GM21515 (cell line): ENCODE measurements around the gene KCNA5.

Experiments
- ATAC-seq: cut with Tn5 transposase; IDR thresholded peaks from one replicate; pipeline ENCODE4 v1.9.1; 2021; ENCODE audit not compliant: unreplicated experiment

Gene KCNA5

DNA sequence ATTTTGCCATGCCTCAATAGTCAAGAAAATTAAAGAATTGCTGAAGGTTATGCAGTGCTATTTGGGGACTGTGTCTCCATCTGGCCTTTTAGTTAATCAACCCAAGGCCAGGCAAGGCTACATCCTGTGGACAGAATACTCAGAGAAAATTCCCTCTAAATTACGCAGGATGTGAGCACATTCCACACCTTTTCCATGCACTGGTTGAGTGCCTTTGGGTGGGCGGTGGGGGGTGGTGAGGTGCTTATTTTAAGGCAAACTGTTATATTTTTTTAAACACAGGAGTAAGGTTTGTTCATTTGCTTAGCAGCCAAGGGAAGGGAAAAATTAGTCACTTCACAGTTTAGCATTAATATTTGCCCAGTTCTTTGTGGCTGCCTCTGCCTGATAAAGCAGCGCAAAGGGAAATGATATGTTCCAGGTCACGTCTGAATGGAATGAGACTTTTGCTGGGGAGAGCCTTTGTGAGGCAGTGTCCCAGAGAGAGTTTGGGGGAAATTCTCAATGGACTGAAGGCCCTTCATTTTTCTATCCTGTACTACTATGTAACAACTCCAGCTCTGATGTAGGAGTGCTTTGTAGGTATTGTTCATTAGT, 17.2 kb upstream of the KCNA5 start:
- ATAC-seq: no peak

DNA sequence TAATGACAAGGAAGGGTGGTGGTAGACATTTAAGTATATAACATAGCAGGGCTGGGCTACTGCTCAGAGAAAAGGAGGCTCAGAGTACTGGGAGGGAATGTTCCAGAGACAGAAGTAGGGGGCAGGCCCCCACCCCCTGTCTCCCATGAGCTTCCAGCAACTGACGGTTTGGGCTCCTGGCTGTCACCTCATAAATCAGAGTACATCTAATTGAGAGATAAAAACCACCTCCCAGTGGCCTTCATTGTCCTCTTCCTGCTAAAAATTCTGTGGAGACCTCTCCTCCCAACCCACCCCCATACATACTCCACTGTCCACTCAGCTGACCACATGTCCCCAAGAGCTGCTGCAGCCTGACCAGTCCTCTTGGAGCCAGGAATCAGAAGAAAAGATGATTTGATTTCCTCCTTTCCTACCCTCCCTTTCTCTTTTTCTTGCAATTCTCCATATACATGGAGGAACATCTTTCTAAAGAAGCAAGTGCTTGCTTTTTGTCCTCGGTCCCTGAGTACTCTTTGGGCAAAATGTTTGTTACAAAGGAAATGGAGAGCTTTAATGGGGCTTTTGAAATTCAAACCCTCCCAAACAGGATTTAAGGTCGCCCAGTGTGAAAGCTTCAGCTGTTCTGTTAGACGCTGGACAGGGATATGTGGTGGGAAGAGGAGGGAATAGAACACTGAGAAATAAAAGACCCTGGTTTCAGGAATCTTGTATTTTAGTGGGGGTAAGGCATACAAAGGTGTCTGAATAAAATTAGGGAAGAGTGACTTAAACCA, 16.4 kb upstream of the KCNA5 start:
- no peak for ATAC-seq

DNA sequence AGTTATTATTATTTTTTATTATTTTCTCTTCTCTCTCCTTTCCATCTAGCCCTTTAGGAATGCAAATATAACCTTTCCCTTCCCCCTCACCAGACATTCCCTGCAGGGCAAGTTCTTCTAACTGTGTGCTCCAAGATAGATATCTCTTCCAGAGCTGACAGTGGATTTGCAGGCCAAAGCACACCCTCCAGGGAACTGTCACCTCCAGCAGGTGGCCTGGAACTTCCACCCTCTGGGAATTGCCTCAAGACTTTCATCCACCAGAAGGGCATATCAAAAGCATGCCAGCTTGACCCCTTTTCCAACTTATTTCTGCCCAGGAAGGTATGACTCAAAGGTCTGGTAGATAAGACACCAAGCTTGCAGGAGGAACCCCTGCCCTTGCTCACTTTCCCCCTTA, 13.6 kb upstream of the KCNA5 start:
- no peak for ATAC-seq

DNA sequence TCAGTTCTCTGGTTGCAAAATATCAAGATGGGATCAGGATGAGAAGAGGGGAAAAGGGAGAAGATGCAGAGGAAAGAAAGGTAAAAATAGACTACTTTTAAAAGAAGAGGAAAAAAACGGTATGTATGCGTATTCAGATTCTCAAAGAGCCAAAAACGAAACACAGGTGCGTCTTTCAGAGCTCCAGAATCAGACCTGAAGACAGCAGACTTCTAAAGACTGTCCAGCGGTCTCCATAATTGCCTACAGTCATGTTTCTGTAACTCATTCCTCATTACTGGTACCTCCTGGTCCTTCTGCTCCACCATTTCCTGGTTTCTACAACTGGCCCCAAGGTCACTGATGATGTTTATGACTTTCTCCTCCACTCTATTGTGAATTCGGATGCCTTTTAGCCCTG, 12.4 kb upstream of the KCNA5 start:
- no peak for ATAC-seq

DNA sequence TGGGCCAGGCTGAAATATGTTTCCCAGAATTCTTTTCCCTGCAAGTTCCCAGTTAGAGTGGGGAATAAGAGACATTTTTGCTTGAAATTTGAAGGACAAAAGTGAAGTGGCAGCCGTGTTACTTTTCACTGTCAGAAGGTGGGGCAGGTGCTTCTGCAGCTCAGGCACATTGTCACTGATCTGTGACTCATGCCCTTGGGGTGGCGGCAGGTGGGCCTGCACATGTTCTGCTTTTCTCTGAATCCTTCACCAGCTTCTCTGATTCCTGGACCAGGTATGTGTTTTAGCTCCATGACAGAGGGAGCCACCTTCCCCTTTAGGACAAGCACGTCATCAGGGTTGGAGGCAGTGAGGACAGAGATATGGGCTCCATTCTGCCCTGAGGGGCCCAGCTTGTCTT, 11.7 kb upstream of the KCNA5 start:
- no peak for ATAC-seq

DNA sequence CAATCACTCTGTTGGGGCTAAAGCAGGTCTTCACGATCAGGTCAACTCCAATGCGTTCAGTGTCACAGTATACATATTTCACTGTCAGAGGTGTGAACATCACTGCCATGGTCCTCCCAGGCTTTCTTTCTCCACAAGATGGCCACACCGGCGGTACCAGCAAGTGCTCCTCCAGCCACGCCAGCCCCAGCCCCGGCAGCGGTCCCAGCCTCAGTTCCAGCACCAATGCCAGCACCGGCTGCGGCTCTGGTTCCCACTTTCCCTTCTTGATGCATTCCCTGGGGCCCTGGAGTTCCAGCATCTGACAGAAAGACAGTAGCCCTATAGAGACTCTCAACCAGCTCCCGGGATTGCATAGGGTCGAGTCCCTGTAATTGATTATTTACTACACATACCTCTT, 10.9 kb upstream of the KCNA5 start:
- no peak for ATAC-seq

DNA sequence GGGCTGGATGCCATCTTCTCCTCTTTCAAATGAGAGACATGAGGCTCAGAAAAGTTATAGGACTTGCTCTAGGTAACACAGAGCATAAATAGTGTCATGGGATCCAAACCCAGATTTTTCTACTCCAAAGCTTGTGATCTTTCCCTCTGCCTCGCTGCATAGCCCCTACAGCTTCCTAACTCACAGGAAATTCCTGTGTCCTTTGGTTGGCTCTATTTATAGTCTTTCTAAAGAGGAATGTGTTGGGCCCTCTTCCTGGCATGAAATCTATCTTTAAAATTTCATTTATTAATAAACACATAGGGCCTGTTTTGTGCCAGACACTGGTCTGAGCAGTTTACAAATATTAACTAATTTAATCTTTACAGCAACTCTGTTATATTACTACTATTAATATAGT, 9.8 kb upstream of the KCNA5 start:
- ATAC-seq: no peak

DNA sequence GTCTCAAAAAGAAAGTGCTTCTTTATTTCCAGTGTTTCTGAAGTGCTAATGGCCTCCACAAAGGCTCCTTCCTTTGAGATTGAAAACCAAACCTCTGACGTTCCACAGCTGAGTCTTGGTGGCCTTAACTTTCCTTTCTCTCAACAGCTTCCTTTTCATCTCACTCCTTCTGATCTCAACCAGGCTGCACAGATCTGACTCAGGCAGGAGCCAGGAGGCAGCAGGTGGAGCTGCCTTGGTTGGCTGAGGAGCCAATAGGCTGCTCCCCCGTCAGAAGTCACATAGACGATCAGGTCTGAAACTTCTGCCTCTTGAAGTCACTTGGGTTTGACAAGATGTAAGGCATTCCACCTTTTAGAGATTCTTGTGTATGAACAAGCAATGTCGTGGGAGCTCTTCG, 9.1 kb upstream of the KCNA5 start:
- no peak for ATAC-seq

DNA sequence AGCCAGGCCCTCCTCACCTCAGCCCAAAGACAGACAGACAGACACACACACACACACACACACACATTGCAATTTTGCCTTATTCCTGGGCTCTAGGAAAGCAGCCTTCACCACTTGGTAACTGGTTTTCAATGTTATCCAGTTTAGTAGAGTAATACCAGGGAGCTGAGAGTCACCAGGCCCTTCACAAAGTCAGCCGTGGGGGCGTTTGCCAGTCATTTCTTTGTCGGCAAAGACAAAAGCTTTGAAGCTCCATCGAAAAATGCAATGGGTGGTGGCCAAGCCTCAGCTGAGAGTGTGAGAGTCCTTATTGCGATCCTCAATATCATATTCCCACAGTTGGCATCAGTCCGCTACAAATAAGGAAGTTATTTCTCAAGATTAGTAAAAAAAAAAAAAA, 8.1 kb upstream of the KCNA5 start:
- no peak for ATAC-seq

DNA sequence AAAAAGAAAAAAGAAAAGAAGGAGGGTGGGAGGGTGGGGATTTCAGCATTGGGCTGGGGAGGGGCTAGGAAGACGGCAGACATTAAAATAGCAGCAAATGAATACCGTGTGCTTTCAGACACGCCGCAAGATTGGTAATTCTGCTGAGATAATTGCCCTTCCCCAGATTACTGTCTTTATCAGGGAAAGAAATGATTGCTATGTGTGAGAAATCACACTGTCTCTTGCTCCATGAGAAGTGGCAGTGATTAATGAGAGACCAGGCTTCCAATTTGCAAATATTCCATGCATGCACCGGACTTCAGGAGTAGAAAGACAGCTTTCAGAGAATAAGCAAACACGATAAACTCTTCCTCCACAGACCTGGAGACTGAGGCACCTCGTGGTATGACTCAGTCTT, 7.6 kb upstream of the KCNA5 start:
- ATAC-seq: no peak

DNA sequence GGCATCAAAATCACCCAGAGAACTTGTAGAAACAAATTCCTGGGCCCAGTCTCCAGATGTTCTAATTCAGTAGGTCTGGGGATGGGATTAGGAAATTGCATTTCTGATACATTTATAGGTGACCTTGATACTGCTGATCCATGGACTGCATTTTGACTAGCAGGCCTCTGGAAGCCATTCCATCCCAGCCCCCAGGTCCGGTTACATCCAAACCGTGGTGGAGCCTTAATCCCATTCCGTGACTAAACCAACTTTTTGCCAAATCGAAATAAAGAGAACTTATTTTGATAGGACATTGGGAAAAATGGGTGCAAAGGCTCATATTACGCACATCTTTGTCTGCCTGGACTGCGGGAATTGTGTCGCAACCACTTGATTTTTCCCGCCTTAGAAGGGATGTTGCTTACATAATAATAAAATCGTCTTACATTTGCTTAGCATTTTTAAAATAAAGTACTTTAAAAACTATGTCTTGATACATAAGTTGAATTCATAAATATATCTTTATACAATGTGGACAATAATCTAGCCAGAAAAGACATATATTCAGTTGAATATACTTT, 5.8 kb upstream of the KCNA5 start:
- ATAC-seq: no peak

DNA sequence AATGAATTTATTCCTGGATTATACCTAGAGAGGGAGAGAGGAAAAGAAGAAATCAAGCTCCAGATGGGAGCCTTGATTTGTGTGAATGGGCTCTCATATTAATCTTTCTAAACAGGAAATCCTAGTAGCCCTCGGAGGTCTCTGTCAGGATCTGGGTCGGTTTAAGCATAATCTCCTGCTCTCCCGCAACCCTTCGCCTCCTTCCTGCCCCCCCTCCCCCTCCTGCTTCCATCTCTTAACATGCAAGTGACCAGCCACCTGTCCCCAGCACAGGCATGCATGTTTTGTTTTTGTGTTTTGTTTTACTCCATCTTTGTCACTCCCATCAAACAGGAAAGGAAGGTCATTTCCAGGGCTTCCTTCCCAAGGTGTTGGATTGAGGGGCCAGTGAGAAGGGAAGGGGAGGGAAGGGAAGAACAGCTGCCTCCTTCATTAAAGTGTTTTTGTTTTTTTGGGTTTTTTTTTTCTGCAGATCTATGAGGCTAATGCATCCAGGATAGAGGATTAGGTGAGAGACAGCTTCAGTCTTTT, 4.8 kb upstream of the KCNA5 start:
- ATAC-seq: no peak

DNA sequence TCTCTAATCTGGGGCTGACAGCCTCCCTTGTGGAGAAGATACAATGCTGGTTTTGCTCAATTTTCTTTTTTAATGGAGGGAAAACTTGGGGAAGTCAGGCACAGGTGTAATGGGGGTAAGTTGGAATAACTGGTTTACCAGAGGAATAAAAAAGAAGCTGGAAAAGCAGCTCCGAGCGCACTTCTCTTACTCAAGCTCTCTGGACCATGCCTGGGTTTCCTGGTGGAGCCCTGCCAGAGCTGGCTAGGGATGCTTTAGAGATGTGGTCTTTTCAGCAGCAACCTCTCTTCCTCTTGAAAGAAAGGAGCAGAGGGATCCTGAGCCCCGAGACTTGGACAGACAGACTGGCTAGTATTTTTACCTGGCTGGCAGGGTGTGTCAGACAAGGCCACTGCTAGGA, 3.9 kb upstream of the KCNA5 start:
- no peak for ATAC-seq

DNA sequence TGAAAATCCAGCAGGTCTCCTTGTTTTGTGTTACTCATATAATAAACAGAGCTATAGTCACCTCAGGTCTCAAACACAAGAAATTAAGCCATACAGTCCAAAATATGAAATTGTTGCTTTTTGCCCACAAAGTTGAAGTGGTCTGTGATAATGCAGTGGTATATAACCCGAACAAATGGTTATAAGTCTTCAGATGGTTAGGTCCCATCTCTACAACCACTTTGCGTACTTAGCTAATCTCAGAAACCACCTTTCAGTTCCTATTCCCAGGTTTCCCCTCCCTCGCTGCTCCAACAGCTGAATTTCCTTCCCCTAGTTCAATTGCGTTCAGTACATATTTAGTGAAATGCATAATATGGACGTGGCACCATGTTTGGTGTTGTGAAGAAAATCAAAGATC, 3.3 kb upstream of the KCNA5 start:
- ATAC-seq: no peak

DNA sequence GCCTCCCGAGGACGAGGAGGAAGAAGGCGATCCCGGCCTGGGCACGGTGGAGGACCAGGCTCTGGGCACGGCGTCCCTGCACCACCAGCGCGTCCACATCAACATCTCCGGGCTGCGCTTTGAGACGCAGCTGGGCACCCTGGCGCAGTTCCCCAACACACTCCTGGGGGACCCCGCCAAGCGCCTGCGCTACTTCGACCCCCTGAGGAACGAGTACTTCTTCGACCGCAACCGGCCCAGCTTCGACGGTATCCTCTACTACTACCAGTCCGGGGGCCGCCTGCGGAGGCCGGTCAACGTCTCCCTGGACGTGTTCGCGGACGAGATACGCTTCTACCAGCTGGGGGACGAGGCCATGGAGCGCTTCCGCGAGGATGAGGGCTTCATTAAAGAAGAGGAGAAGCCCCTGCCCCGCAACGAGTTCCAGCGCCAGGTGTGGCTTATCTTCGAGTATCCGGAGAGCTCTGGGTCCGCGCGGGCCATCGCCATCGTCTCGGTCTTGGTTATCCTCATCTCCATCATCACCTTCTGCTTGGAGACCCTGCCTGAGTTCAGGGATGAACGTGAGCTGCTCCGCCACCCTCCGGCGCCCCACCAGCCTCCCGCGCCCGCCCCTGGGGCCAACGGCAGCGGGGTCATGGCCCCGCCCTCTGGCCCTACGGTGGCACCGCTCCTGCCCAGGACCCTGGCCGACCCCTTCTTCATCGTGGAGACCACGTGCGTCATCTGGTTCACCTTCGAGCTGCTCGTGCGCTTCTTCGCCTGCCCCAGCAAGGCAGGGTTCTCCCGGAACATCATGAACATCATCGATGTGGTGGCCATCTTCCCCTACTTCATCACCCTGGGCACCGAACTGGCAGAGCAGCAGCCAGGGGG, 979 bp downstream of the KCNA5 start:
- ATAC-seq: no peak

DNA sequence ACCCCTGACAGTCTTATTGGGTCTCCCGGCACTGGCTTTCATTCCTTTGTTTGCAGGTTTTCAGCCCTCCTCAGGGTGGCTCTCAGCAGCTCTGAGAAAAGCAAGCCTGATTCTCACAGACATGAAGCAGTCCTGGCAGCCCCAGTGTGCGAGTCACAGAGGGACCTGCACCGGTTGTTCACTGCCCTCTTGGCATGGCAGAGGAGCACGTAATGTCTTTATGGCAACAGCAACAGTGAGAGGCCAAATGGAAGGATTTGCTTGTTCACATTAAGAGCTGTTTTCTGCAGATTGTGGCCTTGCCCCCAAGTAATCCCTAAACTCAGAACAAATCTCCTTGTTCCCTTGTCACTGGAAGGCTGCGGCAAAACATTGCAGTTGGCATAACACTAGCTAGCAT, 3.4 kb downstream of the KCNA5 start:
- no peak for ATAC-seq

DNA sequence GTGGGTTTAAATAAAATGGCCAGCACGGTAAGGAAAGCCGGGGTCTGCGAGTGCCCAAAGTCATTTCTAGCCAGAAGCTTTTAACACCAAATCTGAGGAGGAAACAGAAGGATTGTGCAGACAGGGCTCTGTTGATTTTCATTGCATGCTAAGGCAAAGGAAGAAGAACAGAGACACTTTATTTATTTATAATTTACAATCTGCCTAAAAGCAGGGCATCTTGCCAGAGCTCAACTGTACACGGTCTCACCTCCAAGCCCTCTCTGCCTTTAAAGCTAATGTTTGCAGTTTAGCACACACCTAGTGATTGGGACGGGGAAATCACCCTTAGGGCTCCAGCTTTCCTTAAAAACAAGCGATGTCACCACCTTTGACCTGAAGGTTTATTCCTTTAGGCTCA, 4.0 kb downstream of the KCNA5 start:
- ATAC-seq: no peak

DNA sequence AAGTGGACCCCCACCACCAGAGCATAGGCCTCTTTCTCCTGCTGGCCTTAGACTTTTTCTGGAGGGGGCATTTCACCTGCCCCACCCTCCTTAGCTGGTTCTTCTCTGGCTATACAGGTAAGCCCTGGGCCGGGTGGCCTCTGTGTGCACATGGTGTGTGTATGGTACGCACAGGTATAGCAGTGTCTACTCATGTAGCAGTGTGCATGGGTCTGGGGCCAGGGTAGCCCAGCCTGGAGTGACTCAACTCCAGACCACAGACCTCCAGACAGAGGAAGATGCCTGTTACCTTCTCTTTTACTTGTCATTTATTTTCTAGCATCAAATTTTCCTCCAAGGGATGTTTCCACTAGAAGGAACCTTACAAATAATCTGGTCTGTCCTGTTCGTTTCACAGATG, 6.9 kb downstream of the KCNA5 start:
- ATAC-seq: no peak

DNA sequence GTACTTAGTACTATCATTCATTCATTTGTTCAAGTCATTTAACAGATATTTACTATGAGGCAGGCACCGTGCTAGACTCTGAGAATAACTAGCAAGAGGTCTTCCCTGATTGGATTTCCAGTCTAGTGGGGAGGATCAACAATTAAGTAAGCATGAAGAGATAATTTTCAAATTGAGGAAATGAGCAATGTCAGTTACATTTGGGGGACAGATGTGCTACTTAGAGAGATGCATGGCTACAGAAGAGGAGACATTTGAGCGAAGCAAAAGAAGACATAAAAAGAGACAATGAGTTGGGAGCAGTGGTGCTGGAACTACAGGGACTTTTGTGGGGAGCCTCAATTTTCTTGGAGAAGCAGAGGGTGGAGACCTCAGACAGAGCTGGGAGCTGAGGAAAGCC, 7.7 kb downstream of the KCNA5 start:
- ATAC-seq: no peak

DNA sequence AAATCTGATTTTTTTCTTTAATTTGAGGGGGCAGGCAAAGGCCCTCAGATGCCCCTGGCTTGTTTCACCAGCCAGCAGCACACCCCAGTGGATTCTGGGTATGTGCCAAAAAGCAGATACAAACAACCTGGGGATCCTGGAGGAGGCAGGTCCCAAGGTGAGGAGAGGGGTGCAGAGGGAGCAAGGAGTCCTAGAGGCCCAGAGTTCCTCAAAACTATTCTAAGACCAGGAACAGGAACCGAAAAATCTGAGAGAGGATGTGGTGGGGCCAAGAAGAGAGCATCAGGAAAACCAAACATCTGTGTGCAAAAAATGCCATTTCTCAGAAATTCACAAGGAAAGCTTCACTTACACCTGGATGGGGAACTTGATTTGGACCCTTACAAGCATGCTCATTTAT, 8.2 kb downstream of the KCNA5 start:
- ATAC-seq: peak; percentile 49

DNA sequence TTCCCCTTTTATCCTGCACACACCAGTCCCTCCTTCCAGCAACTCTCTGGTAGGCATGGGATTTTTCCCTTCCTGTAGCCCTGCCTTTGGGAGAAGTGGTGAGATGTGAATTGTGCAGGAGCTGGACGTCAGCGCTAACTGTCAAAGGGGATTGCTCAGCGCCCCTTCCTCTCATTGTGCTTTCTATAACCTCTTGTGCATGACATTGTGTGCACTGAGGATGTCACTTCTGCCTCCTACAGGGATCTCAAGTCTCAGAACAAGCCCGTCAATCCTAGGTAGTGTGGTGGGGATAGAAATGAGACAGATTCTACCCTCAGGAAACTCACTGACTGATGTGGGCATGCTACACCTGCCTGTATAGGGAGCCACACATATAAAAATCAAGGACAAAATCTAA, 8.7 kb downstream of the KCNA5 start:
- no peak for ATAC-seq

DNA sequence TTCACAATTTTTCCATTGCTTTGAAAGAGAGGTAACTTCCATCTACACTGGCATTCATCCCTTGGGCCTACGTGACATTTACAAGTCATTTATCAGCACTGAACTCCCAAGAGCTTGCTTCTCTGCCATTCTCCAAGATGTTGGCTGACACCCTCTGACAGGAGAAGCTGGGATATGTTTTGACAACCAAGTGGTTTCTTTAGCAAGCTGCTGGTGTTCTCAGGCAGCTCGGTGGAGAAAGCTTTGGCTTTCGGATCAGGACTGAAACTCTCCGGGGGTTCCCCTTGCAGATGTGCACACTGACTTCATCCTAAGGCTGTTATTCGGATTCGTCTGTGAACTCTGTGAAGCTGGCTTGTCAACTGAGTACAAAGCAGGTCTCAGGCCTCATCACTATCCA, 15.7 kb downstream of the KCNA5 start:
- no peak for ATAC-seq
